IPS-18a (cell line): ENCODE measurements around the gene PLPP7.

Experiments used
- H3K27ac ChIP-seq: one replicate; pipeline ENCODE4 v1.5.1; 2013; ENCODE audit warnings: low read length
- H3K27me3 ChIP-seq: one replicate; pipeline ENCODE4 v1.6.1; 2013; ENCODE audit warnings: mild to moderate bottlenecking, low read length; ENCODE audit not compliant: control insufficient read depth, insufficient read depth
- H3K36me3 ChIP-seq: one replicate; pipeline ENCODE4 v1.6.1; 2013; ENCODE audit warnings: low read depth, low read length; ENCODE audit not compliant: control insufficient read depth
- H3K4me1 ChIP-seq: one replicate; pipeline ENCODE4 v1.6.1; 2013; ENCODE audit warnings: low read depth, low read length; ENCODE audit not compliant: control insufficient read depth
- H3K4me3 ChIP-seq: one replicate; pipeline ENCODE4 v1.5.1; 2013; ENCODE audit warnings: low read length
- H3K9ac ChIP-seq: one replicate; pipeline ENCODE4 v1.6.1; 2013; ENCODE audit warnings: mild to moderate bottlenecking, low read length, moderate library complexity
- H3K9me3 ChIP-seq: one replicate; pipeline ENCODE4 v1.6.1; 2013; ENCODE audit warnings: low read depth, low read length; ENCODE audit not compliant: control insufficient read depth

The PLPP7 gene

DNA sequence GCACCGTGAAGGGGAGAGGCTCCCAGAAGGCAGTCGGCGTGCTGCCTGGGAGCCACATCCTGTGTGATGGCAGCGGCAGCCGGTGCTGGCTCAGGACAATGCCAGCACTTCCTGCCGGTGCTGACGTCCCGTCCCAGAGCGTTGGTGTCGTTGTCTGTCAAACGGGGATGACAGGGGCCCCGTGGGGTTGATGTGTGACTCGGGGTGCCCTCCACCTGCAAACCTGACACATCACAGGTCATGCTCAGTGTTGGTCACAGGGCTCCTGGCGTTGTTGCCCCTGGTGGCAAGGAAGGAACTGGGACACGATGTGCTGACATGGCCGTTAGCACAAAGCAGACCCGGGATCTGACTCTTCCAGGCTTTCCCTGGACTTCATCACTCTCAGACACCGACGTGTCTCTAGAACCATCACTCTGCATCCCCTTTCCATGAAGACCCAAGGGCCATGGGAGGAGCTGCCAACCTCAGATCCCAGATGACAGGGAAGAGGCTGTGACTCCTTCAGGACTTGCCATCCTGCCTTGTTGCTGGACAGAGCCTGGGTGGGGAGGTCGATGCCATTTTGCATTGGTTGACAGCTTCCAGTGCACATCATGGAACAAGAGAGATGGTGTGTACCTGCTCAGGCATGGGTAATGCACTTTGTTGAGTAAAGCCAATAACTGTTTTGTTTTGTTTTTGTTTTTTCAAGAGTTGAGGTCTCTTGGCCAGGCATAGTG lies 21.5 kb downstream of the PLPP7 start:
- H3K9ac ChIP-seq, result no peak overlapping the region
- H3K9me3 ChIP-seq, result no peaks in the 10 kb centered on the region
- no peaks in the 10 kb centered on the region for H3K27me3 ChIP-seq
- H3K4me3 ChIP-seq, result no peak overlapping the region
- no peaks in the 10 kb centered on the region for H3K4me1 ChIP-seq
- no peak overlapping the region for H3K27ac ChIP-seq
- H3K36me3 ChIP-seq, result no peaks in the 10 kb centered on the region

GRCh38 chr9:131312246-131312645 lies 22.7 kb downstream of the PLPP7 start:
- no peak overlapping the region for H3K27ac ChIP-seq
- H3K4me1 ChIP-seq, result no peaks in the 10 kb centered on the region
- H3K9ac ChIP-seq, result no peak overlapping the region
- H3K9me3 ChIP-seq, result no peaks in the 10 kb centered on the region
- no peak overlapping the region for H3K4me3 ChIP-seq
- H3K27me3 ChIP-seq, result no peaks in the 10 kb centered on the region
- no peaks in the 10 kb centered on the region for H3K36me3 ChIP-seq

GRCh38 chr9:131312822-131313770 lies 23.6 kb downstream of the PLPP7 start:
- Histone ChIP-seq H3K9ac (no peak overlapping the region), H3K36me3 (no peaks in the 10 kb centered on the region), H3K9me3 (no peaks in the 10 kb centered on the region), H3K27me3 (no peaks in the 10 kb centered on the region), H3K4me1 (no peaks in the 10 kb centered on the region), H3K27ac (no peak overlapping the region), H3K4me3 (no peak overlapping the region)

DNA sequence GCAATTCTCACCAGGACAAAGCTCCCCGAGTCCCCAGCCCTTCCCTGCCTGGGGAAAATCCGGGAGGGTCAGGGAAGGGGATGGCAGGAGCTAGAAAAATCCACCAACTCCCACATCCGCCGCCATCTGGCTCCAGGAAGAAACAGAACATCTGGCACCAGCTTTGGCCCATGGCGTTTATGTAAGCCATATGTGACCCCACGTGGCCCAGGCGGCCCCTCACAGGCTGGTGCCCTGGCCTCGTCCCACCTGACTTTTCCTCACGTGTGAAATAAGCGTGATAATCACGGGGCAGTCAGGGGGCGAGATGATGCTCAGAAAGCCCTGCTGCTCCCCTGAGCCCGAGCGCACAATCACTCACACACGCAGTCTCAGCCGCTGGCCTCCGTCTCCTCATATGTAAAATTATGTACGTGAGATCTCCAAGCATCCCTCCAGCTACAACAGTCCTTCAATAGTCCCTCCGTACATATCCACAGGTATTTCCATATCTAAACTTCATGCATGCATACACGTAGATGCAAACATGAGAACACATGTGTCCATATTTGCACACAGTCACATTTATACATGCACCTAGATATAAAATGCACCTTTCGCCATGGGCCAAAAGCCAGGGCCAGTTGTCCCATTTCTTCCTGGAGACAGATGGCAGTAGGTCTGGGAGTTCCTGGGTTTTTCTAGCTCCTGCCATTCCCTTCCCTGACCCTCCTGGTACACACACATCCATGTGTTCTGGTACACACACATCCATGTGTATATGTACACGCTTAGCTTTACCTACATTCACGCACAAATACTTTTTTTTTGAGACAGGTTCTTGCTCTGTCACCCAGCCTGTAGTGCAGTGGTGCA lies 28.9 kb downstream of the PLPP7 start:
- H3K27ac ChIP-seq, result no peak overlapping the region
- H3K36me3 ChIP-seq, result no peaks in the 10 kb centered on the region
- no peaks in the 10 kb centered on the region for H3K4me1 ChIP-seq

DNA sequence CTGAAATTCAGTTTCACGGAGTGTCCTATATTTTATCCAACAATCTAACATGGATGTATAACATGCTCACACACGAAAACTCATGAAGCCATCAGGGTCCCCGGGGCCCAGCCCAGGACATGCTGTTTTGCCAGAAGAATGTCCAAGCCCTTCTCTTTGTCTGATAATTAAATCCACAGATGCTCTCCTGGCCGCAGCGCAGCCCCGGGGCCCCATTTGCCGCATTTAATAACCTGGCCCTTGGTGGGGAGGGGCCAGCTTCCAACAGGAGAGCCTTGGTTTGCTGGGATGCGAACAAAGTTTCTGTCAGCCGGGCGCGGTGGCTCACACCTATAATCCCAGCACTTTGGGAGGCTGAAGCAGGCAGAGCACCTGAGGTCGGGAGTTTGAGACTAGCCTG lies 30.0 kb downstream of the PLPP7 start:
- Histone ChIP-seq H3K27me3 (no peaks in the 10 kb centered on the region), H3K27ac (no peak overlapping the region), H3K4me1 (no peaks in the 10 kb centered on the region), H3K36me3 (no peaks in the 10 kb centered on the region), H3K9ac (no peak overlapping the region), H3K4me3 (no peak overlapping the region), H3K9me3 (no peaks in the 10 kb centered on the region)

More for the DNA sequence above, 28.9 kb downstream of the PLPP7 start:
- H3K4me3 ChIP-seq, result no peak overlapping the region
- no peak overlapping the region for H3K9ac ChIP-seq
- no peaks in the 10 kb centered on the region for H3K9me3 ChIP-seq
- no peaks in the 10 kb centered on the region for H3K27me3 ChIP-seq

- H3K36me3 ChIP-seq, result no peaks in the 10 kb centered on the region
- no peak overlapping the region for H3K9ac ChIP-seq
- H3K27me3 ChIP-seq, result no peaks in the 10 kb centered on the region
- H3K4me3 ChIP-seq, result no peak overlapping the region
- no peak overlapping the region for H3K27ac ChIP-seq
- no peaks in the 10 kb centered on the region for H3K9me3 ChIP-seq
- no peaks in the 10 kb centered on the region for H3K4me1 ChIP-seq
Measured at GRCh38 chr9:131320031-131320685, 30.6 kb downstream of the PLPP7 start.

- Histone ChIP-seq H3K9me3 (no peaks in the 10 kb centered on the region), H3K27ac (no peak overlapping the region), H3K4me3 (no peak overlapping the region), H3K9ac (no peak overlapping the region), H3K4me1 (no peaks in the 10 kb centered on the region), H3K36me3 (no peaks in the 10 kb centered on the region), H3K27me3 (no peaks in the 10 kb centered on the region)
Measured at GRCh38 chr9:131323629-131324028, 34.1 kb downstream of the PLPP7 start.

DNA sequence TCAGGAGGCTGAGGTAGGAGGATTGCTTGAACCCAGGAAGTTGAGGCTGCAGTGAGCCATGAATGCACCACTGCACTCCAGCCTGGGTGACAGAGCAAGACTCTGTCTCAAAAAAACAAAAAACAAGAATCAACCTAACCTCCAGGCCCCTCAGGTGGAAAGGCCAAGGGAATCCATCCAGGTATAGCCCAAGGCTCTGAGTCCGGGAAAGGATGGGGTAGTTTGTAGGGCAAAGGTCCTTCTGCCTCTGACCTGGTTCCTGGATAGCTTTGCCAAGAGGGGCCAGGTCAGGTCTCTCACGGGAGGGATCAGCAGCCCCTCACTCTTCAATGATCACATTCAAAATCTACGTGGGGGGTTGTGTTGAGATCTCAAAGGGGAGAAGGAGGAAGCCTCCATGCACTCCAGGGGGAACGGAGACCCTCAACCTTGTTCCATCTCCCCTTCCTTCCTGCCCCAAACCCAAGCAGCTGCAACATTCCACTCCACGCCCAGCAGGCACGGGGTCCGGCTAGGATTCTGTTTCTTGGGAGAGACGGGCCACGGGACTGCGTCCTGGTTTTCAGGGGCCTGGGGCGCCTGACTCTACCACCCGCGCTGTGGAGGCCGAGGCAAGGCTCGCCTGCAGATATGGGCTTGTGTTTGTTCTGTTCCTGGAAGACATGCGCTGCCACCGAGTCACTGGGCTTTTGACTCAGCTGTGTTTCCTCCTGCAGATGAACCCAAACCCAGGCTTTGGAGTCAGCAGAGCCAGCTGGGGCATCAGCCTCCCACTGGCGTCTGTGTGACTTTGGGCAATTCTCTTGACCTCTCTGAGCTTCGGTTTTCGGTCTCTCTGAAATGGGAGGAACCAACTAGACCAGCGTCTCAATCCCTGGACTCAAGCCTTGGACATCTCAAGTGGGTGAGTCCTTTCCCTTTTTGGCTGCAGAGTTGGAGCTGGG lies 35.5 kb downstream of the PLPP7 start:
- H3K4me3 ChIP-seq, result no peak overlapping the region
- no peaks in the 10 kb centered on the region for H3K9me3 ChIP-seq
- H3K36me3 ChIP-seq, result no peaks in the 10 kb centered on the region
- no peak overlapping the region for H3K9ac ChIP-seq
- no peak overlapping the region for H3K27ac ChIP-seq
- no peaks in the 10 kb centered on the region for H3K27me3 ChIP-seq
- peaks cover 6% of the 10 kb centered on the region for H3K4me1 ChIP-seq

GRCh38 chr9:131329241-131329641 lies 39.7 kb downstream of the PLPP7 start:
- no peak overlapping the region for H3K9ac ChIP-seq
- H3K9me3 ChIP-seq, result no peaks in the 10 kb centered on the region
- no peak overlapping the region for H3K27ac ChIP-seq
- no peak overlapping the region for H3K4me3 ChIP-seq
- H3K27me3 ChIP-seq, result no peaks in the 10 kb centered on the region
- H3K4me1 ChIP-seq, result peaks cover 16% of the 10 kb centered on the region
- H3K36me3 ChIP-seq, result no peaks in the 10 kb centered on the region

DNA sequence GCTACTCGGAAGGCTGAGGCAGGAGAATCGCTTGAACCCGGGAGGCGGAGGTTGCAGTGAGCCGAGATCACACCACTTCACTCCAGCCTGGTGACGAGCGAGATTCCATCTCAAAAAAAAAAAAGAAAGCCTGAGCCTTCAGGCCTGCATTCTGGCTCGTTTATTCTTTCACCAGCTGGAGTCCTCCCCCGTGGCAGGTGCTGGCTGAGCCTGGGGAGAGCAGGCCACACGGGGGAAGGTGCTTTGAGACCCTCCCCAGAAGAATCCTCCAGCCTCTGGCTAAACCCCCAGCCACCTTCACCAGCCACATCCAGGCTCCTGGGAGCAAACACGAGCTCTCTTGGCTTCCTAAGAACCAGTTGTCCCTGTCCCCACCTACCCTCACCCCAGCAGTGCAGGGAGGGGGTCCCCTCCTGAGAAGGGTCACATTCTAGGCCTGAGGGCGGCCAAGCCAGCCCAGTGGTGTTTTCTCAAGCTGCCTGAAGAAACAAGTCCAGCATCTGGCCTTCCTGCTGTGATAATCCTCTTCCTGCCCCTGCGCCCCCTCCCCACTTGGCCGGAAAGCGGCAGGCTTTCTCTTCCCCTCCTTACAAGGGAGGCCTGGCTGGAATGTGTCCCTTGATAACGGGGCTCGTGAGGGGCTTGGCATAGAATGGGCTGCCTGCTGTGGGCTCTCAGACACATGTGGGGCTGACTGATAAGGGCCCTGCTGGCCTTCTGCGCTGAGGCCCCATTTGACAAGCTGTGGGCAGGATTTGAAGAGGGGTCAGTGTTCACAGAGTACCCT lies 41.5 kb downstream of the PLPP7 start:
- H3K27me3 ChIP-seq, result no peaks in the 10 kb centered on the region
- peak overlapping the region; percentile 87 for H3K27ac ChIP-seq
- H3K9me3 ChIP-seq, result no peaks in the 10 kb centered on the region
- H3K36me3 ChIP-seq, result no peaks in the 10 kb centered on the region
- H3K4me1 ChIP-seq, result peaks cover 16% of the 10 kb centered on the region
- H3K4me3 ChIP-seq, result peak overlapping the region; percentile 38
- no peak overlapping the region for H3K9ac ChIP-seq
